OCI-LY7 (cell line): ENCODE data around the gene CCDC192.

Experiments
- EZH2phosphoT487 ChIP-seq: fragments of 200-600 bp; sonication (generic); IDR thresholded peaks from 2 replicates; pipeline ENCODE4 v1.6.1; 2018; ENCODE audit warnings: low read depth, borderline replicate concordance, mild to moderate bottlenecking, mixed run types, antibody characterized with exemption, low read length, moderate library complexity, mixed read lengths
- TF ChIP-seq, protein P1 (sequence below): fragments of 200-600 bp; sonication (generic); conservative IDR thresholded peaks from 2 replicates; pipeline ENCODE4 v1.5.1; 2014; ENCODE audit warnings: mild to moderate bottlenecking, antibody characterized with exemption, low read length, moderate library complexity, mixed read lengths

DNA sequence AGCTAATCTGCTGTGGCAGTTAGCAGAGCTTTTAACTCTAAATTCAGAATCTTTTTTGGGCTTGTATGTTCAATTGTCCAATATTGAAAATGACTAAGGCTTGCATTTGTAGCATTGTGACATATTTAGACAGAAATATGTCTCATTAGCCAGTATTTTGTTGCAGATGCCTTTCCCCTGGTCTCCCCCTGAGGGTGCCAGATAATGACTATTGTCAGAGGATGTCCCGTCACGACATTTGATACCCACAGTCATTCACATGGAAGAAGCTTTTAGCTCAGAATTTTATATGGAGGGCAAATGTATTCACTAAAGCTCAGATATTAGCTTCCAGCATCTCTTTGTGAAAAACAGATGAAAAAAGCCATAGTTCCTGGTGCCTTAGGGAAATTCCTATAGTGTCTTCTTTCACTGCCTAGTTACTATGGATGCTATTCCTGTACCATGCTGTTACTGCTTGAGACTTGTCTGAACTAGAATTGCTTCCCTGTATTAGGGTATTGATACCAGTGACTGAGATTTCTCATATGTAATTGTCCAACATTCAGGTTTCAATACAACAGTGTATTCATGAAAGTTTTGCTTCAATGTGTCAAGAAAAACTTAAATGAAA, 96.2 kb downstream of the CCDC192 start:
- TF ChIP-seq, protein P1, sequence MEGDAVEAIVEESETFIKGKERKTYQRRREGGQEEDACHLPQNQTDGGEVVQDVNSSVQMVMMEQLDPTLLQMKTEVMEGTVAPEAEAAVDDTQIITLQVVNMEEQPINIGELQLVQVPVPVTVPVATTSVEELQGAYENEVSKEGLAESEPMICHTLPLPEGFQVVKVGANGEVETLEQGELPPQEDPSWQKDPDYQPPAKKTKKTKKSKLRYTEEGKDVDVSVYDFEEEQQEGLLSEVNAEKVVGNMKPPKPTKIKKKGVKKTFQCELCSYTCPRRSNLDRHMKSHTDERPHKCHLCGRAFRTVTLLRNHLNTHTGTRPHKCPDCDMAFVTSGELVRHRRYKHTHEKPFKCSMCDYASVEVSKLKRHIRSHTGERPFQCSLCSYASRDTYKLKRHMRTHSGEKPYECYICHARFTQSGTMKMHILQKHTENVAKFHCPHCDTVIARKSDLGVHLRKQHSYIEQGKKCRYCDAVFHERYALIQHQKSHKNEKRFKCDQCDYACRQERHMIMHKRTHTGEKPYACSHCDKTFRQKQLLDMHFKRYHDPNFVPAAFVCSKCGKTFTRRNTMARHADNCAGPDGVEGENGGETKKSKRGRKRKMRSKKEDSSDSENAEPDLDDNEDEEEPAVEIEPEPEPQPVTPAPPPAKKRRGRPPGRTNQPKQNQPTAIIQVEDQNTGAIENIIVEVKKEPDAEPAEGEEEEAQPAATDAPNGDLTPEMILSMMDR: no peak
- TF ChIP-seq EZH2phosphoT487: no peak
